DOHH2 (cell line): ENCODE measurements around the gene KCNH5.

Experiments used
- EZH2phosphoT487 ChIP-seq: fragments of 200-600 bp; sonication (generic); IDR thresholded peaks from 2 replicates; pipeline ENCODE4 v1.6.1; 2017; ENCODE audit warnings: borderline replicate concordance, mild to moderate bottlenecking, antibody characterized with exemption, low read length, moderate library complexity, mixed read lengths
- TF ChIP-seq, protein P1 (sequence below): fragments of 200-600 bp; sonication (generic); IDR thresholded peaks from one replicate; pipeline ENCODE4 v1.5.1; 2014; ENCODE audit warnings: antibody characterized with exemption, mild to moderate bottlenecking, low read depth, low read length; ENCODE audit not compliant: poor library complexity, severe bottlenecking

DNA sequence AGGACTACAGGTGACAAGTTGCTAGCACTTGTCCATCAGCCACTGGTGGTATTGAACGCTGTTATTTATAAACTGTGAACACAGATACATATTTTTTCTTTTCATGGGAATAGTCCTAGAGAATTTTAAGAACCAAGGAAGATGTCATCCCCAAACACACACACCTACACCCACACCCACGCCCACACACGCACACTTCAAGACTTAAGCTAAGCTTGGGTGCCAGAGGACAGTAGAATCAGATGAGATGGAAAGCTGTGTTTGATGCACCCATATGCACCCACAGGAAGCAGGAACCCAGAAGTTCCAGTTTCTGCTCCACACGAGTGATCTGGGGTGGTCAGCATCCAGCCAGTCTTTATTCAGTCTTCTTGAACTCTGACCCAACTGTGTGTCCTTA, 348.3 kb downstream of the KCNH5 start:
- TF ChIP-seq, protein P1, sequence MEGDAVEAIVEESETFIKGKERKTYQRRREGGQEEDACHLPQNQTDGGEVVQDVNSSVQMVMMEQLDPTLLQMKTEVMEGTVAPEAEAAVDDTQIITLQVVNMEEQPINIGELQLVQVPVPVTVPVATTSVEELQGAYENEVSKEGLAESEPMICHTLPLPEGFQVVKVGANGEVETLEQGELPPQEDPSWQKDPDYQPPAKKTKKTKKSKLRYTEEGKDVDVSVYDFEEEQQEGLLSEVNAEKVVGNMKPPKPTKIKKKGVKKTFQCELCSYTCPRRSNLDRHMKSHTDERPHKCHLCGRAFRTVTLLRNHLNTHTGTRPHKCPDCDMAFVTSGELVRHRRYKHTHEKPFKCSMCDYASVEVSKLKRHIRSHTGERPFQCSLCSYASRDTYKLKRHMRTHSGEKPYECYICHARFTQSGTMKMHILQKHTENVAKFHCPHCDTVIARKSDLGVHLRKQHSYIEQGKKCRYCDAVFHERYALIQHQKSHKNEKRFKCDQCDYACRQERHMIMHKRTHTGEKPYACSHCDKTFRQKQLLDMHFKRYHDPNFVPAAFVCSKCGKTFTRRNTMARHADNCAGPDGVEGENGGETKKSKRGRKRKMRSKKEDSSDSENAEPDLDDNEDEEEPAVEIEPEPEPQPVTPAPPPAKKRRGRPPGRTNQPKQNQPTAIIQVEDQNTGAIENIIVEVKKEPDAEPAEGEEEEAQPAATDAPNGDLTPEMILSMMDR = no peak
- no peak for TF ChIP-seq EZH2phosphoT487
